Suprapubic skin (tissue), 4 donors: ENCODE data around the gene CEP131. TPM values are rescaled to one million over a fixed set of nuclear protein-coding genes. Genes with fewer than 3 reads are reported as not detected.
"Not testable (repeated sequence)": the region's sequence is repeated elsewhere in the genome, so short reads cannot be mapped to it uniquely, and the experiment has no call there.

Source experiments
- DNase-seq, 2 donors: peaks; one replicate each; pipeline ENCODE4 v3.0.0-alpha.2; 2019; ENCODE audit warnings: low spot score in 2 of 2
- H3K27ac ChIP-seq: fragments of 200-600 bp; sonication (generic); one replicate; pipeline ENCODE4 v1.5.1; 2019
- H3K27me3 ChIP-seq: fragments of 200-600 bp; sonication (generic); one replicate; pipeline ENCODE4 v1.5.1; 2019
- H3K36me3 ChIP-seq: fragments of 200-600 bp; sonication (generic); one replicate; pipeline ENCODE4 v1.5.1; 2019
- H3K4me1 ChIP-seq: fragments of 200-600 bp; sonication (generic); one replicate; pipeline ENCODE4 v1.5.1; 2019
- H3K4me3 ChIP-seq: fragments of 200-600 bp; sonication (generic); one replicate; pipeline ENCODE4 v1.5.1; 2019; ENCODE audit warnings: mild to moderate bottlenecking
- H3K9me3 ChIP-seq: fragments of 200-600 bp; sonication (generic); one replicate; pipeline ENCODE4 v1.5.1; 2019
- CTCF ChIP-seq, 2 donors: fragments of 200-600 bp in 1 of 2; fragments of 450-650 bp in 1 of 2; sonication (generic) in 1 of 2; IDR thresholded peaks; one replicate each; pipeline ENCODE4 v1.5.1; 2016 to 2019; ENCODE audit warnings: antibody characterized with exemption in 2 of 2, mild to moderate bottlenecking in 1 of 2, moderate library complexity in 1 of 2
- EP300 ChIP-seq: sonication (generic); formaldehyde crosslinking; IDR thresholded peaks from one replicate; pipeline ENCODE4 v1.6.1; 2017; ENCODE audit warnings: antibody characterized with exemption
- POLR2A ChIP-seq, 2 donors: fragments of 450-650 bp; IDR thresholded peaks; one replicate each; pipeline ENCODE4 v1.6.1; 2017; ENCODE audit warnings: antibody characterized with exemption in 2 of 2, mild to moderate bottlenecking in 2 of 2, moderate library complexity in 2 of 2
- POLR2AphosphoS5 ChIP-seq, 3 donors: sonication (generic); formaldehyde crosslinking; IDR thresholded peaks; one replicate each; pipeline ENCODE4 v1.6.1; 2017; ENCODE audit warnings: antibody characterized with exemption in 3 of 3
- WGBS: methylation state at CpG from one replicate; pipeline ENCODE4 v1.1.5; 2018; 5-methylcytosine and 5-hydroxymethylcytosine counted together
- total RNA-seq, 4 donors: library from RNA; depleted of rRNA; stranded (reverse); fragments of >200 nt; gene quantifications; one replicate each; pipeline ENCODE4 v1.1.0, GENCODE V29; 2016

CEP131 gene
- total RNA-seq, 4 donors from 2014 or later = 4.2 to 9.5 (median 8.0) TPM

- DNase-seq = no peak
- Histone ChIP-seq H3K9me3 (no peaks in the 10 kb centered on the region), H3K27ac (no peak overlapping the region), H3K4me1 (peaks cover 5% of the 10 kb centered on the region), H3K4me3 (no peak overlapping the region), H3K36me3 (no peaks in the 10 kb centered on the region), H3K27me3 (peaks cover 18% of the 10 kb centered on the region)
- 81% methylated on average over 4 of the region's 13 CpGs for WGBS
- TF ChIP-seq POLR2A (IDR thresholded peaks at IDR 0.05) = no peak
- TF ChIP-seq CTCF (IDR thresholded peaks at IDR 0.05) = no peak
- no peak for TF ChIP-seq EP300
- no peak for TF ChIP-seq POLR2AphosphoS5 (IDR thresholded peaks at IDR 0.05)
Observed at GRCh38 chr17:81151278-81151677, 71.5 kb downstream of the CEP131 start.

GRCh38 chr17:81150377-81151077 is 72.2 kb downstream of the CEP131 start:
- H3K9me3 ChIP-seq = no peaks in the 10 kb centered on the region
- H3K27ac ChIP-seq = no peak overlapping the region
- no peak overlapping the region for H3K4me3 ChIP-seq
- H3K27me3 ChIP-seq = peaks cover 18% of the 10 kb centered on the region
- TF ChIP-seq POLR2A (IDR thresholded peaks at IDR 0.05) (no peak), EP300 (no peak), POLR2AphosphoS5 (IDR thresholded peaks at IDR 0.05) (no peak), CTCF (IDR thresholded peaks at IDR 0.05) (no peak)
- WGBS = 95% methylated on average over 3 of the region's 14 CpGs
- DNase-seq = no peak
- no peaks in the 10 kb centered on the region for H3K36me3 ChIP-seq
- H3K4me1 ChIP-seq = peaks cover 5% of the 10 kb centered on the region

- no peak for DNase-seq
- H3K27ac ChIP-seq = no peak overlapping the region
- H3K9me3 ChIP-seq = no peaks in the 10 kb centered on the region
- H3K27me3 ChIP-seq = peaks cover 18% of the 10 kb centered on the region
- H3K4me3 ChIP-seq = no peak overlapping the region
- 84% methylated on average over 10 of the region's 14 CpGs for WGBS
- TF ChIP-seq EP300 (no peak), CTCF (IDR thresholded peaks at IDR 0.05) (no peak), POLR2AphosphoS5 (IDR thresholded peaks at IDR 0.05) (no peak), POLR2A (IDR thresholded peaks at IDR 0.05) (no peak)
- no peaks in the 10 kb centered on the region for H3K36me3 ChIP-seq
- peaks cover 5% of the 10 kb centered on the region for H3K4me1 ChIP-seq
Observed at GRCh38 chr17:81148986-81149533, 73.7 kb downstream of the CEP131 start.

- no peak for DNase-seq
- WGBS = 61% methylated on average over 3 of the region's 15 CpGs
- no peak overlapping the region for H3K4me3 ChIP-seq
- H3K27me3 ChIP-seq = peaks cover 18% of the 10 kb centered on the region
- TF ChIP-seq POLR2A (IDR thresholded peaks at IDR 0.05) (no peak), POLR2AphosphoS5 (IDR thresholded peaks at IDR 0.05) (no peak), CTCF (IDR thresholded peaks at IDR 0.05) (no peak), EP300 (no peak)
- no peaks in the 10 kb centered on the region for H3K9me3 ChIP-seq
- H3K36me3 ChIP-seq = no peaks in the 10 kb centered on the region
- H3K27ac ChIP-seq = no peak overlapping the region
- H3K4me1 ChIP-seq = peaks cover 5% of the 10 kb centered on the region
Observed at GRCh38 chr17:81148571-81148970, 74.2 kb downstream of the CEP131 start.

GRCh38 chr17:81147701-81148100 is 75.1 kb downstream of the CEP131 start:
- H3K36me3 ChIP-seq = no peaks in the 10 kb centered on the region
- H3K4me1 ChIP-seq = peaks cover 6% of the 10 kb centered on the region
- H3K27ac ChIP-seq = no peak overlapping the region
- H3K4me3 ChIP-seq = no peak overlapping the region
- DNase-seq = no peak
- TF ChIP-seq CTCF (IDR thresholded peaks at IDR 0.05) (no peak), POLR2A (IDR thresholded peaks at IDR 0.05) (no peak), POLR2AphosphoS5 (IDR thresholded peaks at IDR 0.05) (no peak), EP300 (no peak)
- H3K9me3 ChIP-seq = no peaks in the 10 kb centered on the region
- H3K27me3 ChIP-seq = peaks cover 18% of the 10 kb centered on the region
- 78% methylated on average over 10 of the region's 10 CpGs for WGBS

GRCh38 chr17:81146208-81146607 is 76.6 kb downstream of the CEP131 start:
- Histone ChIP-seq H3K4me1 (peaks cover 11% of the 10 kb centered on the region), H3K27me3 (peaks cover 16% of the 10 kb centered on the region)
- H3K36me3 ChIP-seq, DNase-seq, H3K27ac ChIP-seq, H3K4me3 ChIP-seq, H3K9me3 ChIP-seq: not testable (repeated sequence)
- WGBS = 84% methylated on average over 10 of the region's 10 CpGs
